Left hindlimb (tissue), 1 donor: Measurements from ENCODE around the gene PREX1.

Experiments used
- DNase-seq: peaks from one replicate; pipeline ENCODE4 v3.0.0-alpha.2; 2018

Gene PREX1

GRCh38 chr20:48649868-48650267, 177.9 kb downstream of the PREX1 start:
- DNase-seq = no peak

- DNase-seq = no peak
These were observed 178.6 kb downstream of the PREX1 start for GRCh38 chr20:48649104-48649626.

- no peak for DNase-seq
These were observed 179.2 kb downstream of the PREX1 start for GRCh38 chr20:48648482-48649051.

- DNase-seq = no peak
These were observed 179.9 kb downstream of the PREX1 start for GRCh38 chr20:48647858-48648257.

GRCh38 chr20:48645666-48646065, 182.1 kb downstream of the PREX1 start:
- no peak for DNase-seq

GRCh38 chr20:48644286-48644828, 183.4 kb downstream of the PREX1 start:
- DNase-seq = no peak

- no peak for DNase-seq
These were observed 185.5 kb downstream of the PREX1 start for GRCh38 chr20:48642105-48642880.

GRCh38 chr20:48640871-48641270, 186.9 kb downstream of the PREX1 start:
- DNase-seq = no peak

GRCh38 chr20:48639899-48640298, 187.9 kb downstream of the PREX1 start:
- no peak for DNase-seq

- no peak for DNase-seq
These were observed 189.3 kb downstream of the PREX1 start for GRCh38 chr20:48638546-48638945.

DNA sequence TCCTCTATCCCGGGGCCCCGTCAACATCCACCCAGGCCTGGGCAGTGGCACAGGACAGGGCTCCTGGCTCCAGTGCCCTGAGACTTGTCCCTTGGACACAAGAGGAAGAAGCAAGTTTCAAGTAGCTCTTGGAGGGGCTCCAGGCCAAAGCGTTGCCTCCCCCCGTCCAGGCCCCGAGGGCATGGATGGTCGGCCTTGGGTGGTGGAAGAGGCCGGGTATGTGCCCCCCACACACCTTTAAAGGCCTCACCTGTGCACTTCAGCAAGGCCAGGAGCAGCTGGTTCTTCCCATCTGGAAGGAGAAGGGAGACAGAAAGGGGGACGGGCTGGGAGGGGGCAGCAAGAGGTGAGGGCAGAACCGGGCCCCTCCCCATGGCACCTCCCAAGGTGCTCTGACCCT, 190.3 kb downstream of the PREX1 start:
- DNase-seq = no peak

DNA sequence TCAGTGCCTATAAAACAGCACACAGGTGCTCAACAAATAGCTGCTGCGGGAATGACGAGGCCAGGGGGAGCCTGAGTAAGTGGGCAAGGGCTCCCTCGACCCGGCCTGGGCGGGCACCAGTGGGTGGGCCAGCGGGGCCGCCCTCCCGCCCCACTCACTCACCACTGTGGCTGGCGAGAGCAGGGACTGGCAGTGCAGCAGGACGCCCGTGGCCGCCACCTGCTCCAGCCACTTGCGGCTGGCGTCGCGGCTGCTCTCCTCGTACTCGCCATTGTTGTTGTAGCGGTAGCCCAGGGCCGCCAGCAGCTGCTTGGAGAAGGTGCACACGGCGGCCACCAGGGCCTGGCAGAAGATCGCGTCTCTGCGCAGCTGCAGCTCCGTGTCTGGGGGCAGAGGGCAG, 191.5 kb downstream of the PREX1 start:
- DNase-seq = no peak

DNA sequence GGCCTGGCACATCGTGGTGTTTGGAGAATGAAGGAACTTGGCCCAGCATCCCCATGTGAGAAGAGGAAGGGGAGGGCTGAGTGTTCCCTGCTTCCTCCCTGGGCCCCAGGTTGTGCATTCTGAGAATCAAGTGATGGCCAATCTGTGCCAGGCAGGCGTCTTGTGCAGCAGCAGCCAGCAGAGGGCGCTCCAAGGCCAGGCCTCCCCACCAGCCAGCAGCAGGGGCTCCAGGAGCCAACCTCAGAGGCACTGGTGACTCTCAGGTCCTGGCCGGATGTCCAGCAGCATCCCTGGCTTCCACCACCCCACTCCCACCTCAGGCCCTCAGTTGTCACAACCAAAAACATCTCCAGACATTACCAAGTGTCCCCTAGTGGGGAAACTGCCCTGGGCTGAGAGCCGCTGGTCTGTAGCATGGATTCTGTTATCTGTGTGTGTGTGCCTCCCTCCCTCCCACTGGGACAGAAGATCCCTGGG, 192.0 kb downstream of the PREX1 start:
- no peak for DNase-seq

GRCh38 chr20:48635361-48635760, 192.4 kb downstream of the PREX1 start:
- no peak for DNase-seq

- no peak for DNase-seq
These were observed 193.2 kb downstream of the PREX1 start for GRCh38 chr20:48634641-48635040.

DNA sequence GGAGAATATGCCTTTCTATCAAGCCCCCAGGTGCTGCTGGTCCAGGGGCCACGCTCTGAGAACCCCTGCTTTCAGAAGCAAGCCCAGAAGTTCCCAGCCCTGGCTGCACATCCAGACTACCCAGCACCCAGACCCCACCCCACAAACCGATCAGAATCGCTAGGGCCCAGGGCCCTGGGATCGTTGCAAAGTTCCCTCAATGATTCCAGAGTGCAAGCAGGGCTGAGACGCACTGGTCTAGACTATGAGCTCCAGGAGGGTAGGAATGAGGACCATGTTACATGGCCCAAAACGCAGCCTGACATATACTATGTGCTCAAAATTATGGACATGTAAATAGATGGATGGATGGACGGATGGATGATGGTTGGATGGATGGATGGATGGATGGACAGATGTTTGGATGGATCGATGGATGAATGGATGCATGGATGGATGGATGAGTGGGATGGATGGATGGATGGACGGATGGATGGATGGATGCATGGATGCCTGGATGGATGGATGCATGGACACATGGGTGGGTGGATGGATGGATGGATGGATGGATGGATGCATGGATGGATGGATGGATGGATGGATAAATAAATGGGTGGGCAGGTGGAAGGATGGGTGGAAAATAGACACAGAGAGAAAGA, 194.1 kb downstream of the PREX1 start:
- DNase-seq = no peak

DNA sequence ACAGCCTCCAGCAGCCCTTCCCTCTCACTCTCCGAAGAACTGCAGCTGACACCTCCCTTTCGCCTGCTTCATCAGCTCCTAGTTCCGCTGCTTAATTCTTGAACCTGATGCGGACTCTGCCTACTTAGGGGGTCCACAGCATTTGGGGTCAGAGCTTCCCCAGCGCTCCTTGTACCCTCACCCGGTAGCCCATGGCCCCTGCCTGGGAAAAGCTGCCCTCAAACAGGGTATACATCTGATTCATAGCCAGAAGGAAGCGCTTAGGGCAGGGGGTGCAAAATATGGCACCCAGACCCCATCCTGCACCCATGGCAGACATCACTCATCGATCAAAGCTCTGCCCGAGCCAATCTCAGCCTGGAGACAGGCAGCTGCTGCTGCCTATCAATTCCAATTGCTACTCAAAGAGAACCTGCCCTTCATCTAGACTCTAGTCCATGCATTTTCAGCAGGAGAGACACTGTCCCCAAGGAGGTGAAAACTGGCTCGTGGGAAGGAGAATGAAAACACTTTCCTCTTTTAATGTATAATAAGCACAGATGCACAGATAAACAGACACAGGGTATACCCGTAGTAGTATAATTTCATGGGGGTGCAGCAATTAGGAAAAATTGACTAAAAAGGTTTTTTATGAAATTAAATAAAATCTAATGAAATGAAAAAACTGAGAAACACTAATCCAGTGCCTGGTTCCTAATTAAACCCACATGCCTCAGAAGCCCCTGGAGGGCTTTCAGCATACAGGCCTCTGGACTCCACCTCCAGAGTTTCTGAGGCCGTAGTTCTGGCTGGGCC, 194.8 kb downstream of the PREX1 start:
- DNase-seq = no peak

- no peak for DNase-seq
These were observed 195.6 kb downstream of the PREX1 start for GRCh38 chr20:48632017-48632824.

GRCh38 chr20:48631114-48632016, 196.4 kb downstream of the PREX1 start:
- DNase-seq = no peak

- DNase-seq = no peak
These were observed 197.3 kb downstream of the PREX1 start for GRCh38 chr20:48630342-48631075.
